Transverse colon (tissue), 4 donors: ENCODE data around the gene REC8. TPM values are rescaled to one million over a fixed set of nuclear protein-coding genes. Genes with fewer than 3 reads are reported as not detected.

Source experiments
- DNase-seq: peaks from one replicate; pipeline ENCODE4 v3.0.0-alpha.2; 2019
- H3K27ac ChIP-seq, 4 donors: fragments of 200-600 bp; sonication (generic); 2 replicates each; pipeline ENCODE4 v1.5.1; 2016 to 2018; ENCODE audit warnings: inconsistent platforms in 4 of 4
- H3K27me3 ChIP-seq: fragments of 200-600 bp; sonication (generic); 2 replicates; pipeline ENCODE4 v1.5.1; 2017; ENCODE audit warnings: inconsistent platforms
- H3K36me3 ChIP-seq, 4 donors: fragments of 200-600 bp; sonication (generic); 2 replicates each; pipeline ENCODE4 v1.5.1; 2017 to 2019; ENCODE audit warnings: inconsistent platforms in 4 of 4
- H3K4me1 ChIP-seq, 4 donors: fragments of 200-600 bp; sonication (generic); 2 replicates each; pipeline ENCODE4 v1.5.1; 2017 to 2020; ENCODE audit warnings: inconsistent platforms in 4 of 4
- H3K4me3 ChIP-seq, 4 donors: fragments of 200-600 bp; sonication (generic); 1 replicate in 1 of 4; 2 replicates in 3 of 4; pipeline versions ENCODE4 v1.5.1 to v1.6.1; 2017 to 2019; ENCODE audit warnings: inconsistent platforms in 4 of 4
- H3K9me3 ChIP-seq, 2 donors: fragments of 200-600 bp; sonication (generic); 2 replicates each; pipeline ENCODE4 v1.5.1; 2017 to 2019; ENCODE audit warnings: inconsistent platforms in 2 of 2
- CTCF ChIP-seq, 5 experiments: fragments of 200-600 bp in 3 of 5; fragments of 450-650 bp in 2 of 5; sonication (generic) in 3 of 5; IDR thresholded peaks; 1 replicate in 2 of 5; 2 replicates in 3 of 5; pipeline ENCODE4 v1.5.1; 2016 to 2017; ENCODE audit warnings: antibody characterized with exemption in 5 of 5, inconsistent platforms in 3 of 5, mild to moderate bottlenecking in 2 of 5, moderate library complexity in 1 of 5
- EP300 ChIP-seq: sonication (generic); formaldehyde crosslinking; IDR thresholded peaks from one replicate; pipeline ENCODE4 v1.6.1; 2017; ENCODE audit warnings: antibody characterized with exemption, low read depth
- POLR2A ChIP-seq: fragments of 450-650 bp; IDR thresholded peaks from one replicate; pipeline ENCODE4 v1.6.1; 2016; ENCODE audit warnings: antibody characterized with exemption, mild to moderate bottlenecking, moderate library complexity
- POLR2AphosphoS5 ChIP-seq, 3 donors: sonication (generic); formaldehyde crosslinking; IDR thresholded peaks; one replicate each; pipeline ENCODE4 v1.6.1; 2016; ENCODE audit warnings: antibody characterized with exemption in 3 of 3
- WGBS, 2 donors: methylation state at CpG; one replicate each; pipeline ENCODE4 v1.1.5; 2018; ENCODE audit warnings: low coverage in 1 of 2; 5-methylcytosine and 5-hydroxymethylcytosine counted together
- in situ Hi-C, 4 donors: fragments of 200-750 bp; cut with MboI; loops; one replicate each; pipeline versions ENCODE4 v1.15.0 to v1.15.1; 2017; ENCODE audit warnings: low sequenced_read_pairs in 3 of 4, low pct_ligation_motif_present in 1 of 4, low pct_unique_long_range_greater_than_20kb in 1 of 4
- intact Hi-C: fragments of 100-400 bp; cut with DNase I; formaldehyde crosslinking; loops from one replicate; pipeline ENCODE4 v1.15.1; 2023; ENCODE audit warnings: low total_unique reads
- total RNA-seq, 4 donors: library from RNA; depleted of rRNA; stranded (reverse); fragments of >200 nt; gene quantifications; one replicate each; pipeline ENCODE4 v1.1.0, GENCODE V29; 2016

Gene REC8
- total RNA-seq, 4 donors from 2014 or later, result 11.3 to 112 (median 31.2) TPM

- in situ Hi-C loops, result no loop called here
- Histone ChIP-seq H3K27ac (peak overlapping the region; percentile 91 to 95 (median 94)), H3K9me3 (no peaks in the 10 kb centered on the region), H3K27me3 (no peaks in the 10 kb centered on the region), H3K36me3 (peaks cover 0 to 58% (median 21%) of the 10 kb centered on the region in 4 donors), H3K4me1 (peaks cover 22 to 32% (median 24%) of the 10 kb centered on the region in 4 donors), H3K4me3 (peak overlapping the region; percentile 36 to 78 (median 64))
- DNase-seq, result no peak
- WGBS, 2 donors, result 39 to 50% methylated on average over 2 to 8 of the region's 8 CpGs
- intact Hi-C loops, result no loop called here
- TF ChIP-seq POLR2A (no peak), POLR2AphosphoS5 (IDR thresholded peaks at IDR 0.05) (no peak), EP300 (no peak), CTCF (IDR thresholded peaks at IDR 0.05) (no peak)
Observed at GRCh38 chr14:24162093-24162492, 9.8 kb upstream of the REC8 start.

- intact Hi-C loops, result no loop called here
- TF ChIP-seq POLR2A (no peak), CTCF (IDR thresholded peaks at IDR 0.05) (no peak), POLR2AphosphoS5 (IDR thresholded peaks at IDR 0.05) (no peak), EP300 (no peak)
- Histone ChIP-seq H3K27ac (no peak overlapping the region), H3K9me3 (no peaks in the 10 kb centered on the region), H3K4me3 (no peak overlapping the region), H3K27me3 (no peaks in the 10 kb centered on the region), H3K36me3 (peaks cover 0 to 50% (median 15%) of the 10 kb centered on the region in 4 donors), H3K4me1 (peaks cover 22 to 32% (median 24%) of the 10 kb centered on the region in 4 donors)
- in situ Hi-C loops, result no loop called here
- 89% methylated on average over 14 of the region's 14 CpGs; no CpG with 5 or more reads in 1 of the 2 donors for WGBS, 2 donors
- no peak for DNase-seq
Observed at GRCh38 chr14:24164518-24164991, 7.3 kb upstream of the REC8 start.

GRCh38 chr14:24165785-24166184, 6.1 kb upstream of the REC8 start:
- no peak overlapping the region for H3K4me3 ChIP-seq
- H3K4me1 ChIP-seq, result peaks cover 18 to 26% (median 21%) of the 10 kb centered on the region in 4 donors
- no peak for DNase-seq
- intact Hi-C loops (no loop called here), in situ Hi-C loops (no loop called here)
- no peaks in the 10 kb centered on the region for H3K27me3 ChIP-seq
- no peak overlapping the region for H3K27ac ChIP-seq
- no peaks in the 10 kb centered on the region for H3K9me3 ChIP-seq
- H3K36me3 ChIP-seq, result peaks cover 0 to 47% (median 15%) of the 10 kb centered on the region in 4 donors
- TF ChIP-seq CTCF (IDR thresholded peaks at IDR 0.05), result no peak
- TF ChIP-seq POLR2AphosphoS5 (IDR thresholded peaks at IDR 0.05), result no peak
- no peak for TF ChIP-seq EP300
- no peak for TF ChIP-seq POLR2A
- WGBS, 2 donors, result 98 to 100% methylated on average over 4 to 5 of the region's 5 CpGs

GRCh38 chr14:24167469-24168114, 4.3 kb upstream of the REC8 start:
- no peaks in the 10 kb centered on the region for H3K27me3 ChIP-seq

More at GRCh38 chr14:24167469-24168114, 4.3 kb upstream of the REC8 start:
- Histone ChIP-seq H3K4me3 (no peak overlapping the region), H3K9me3 (no peaks in the 10 kb centered on the region), H3K4me1 (peaks cover 12 to 19% (median 13%) of the 10 kb centered on the region in 4 donors), H3K27ac (no peak overlapping the region), H3K36me3 (peaks cover 0 to 47% (median 15%) of the 10 kb centered on the region in 4 donors)
- 86 to 95% methylated on average over 2 to 3 of the region's 3 CpGs for WGBS, 2 donors
- intact Hi-C loops, result no loop called here
- in situ Hi-C loops, result no loop called here
- no peak for DNase-seq
- TF ChIP-seq EP300 (no peak), POLR2A (no peak), CTCF (IDR thresholded peaks at IDR 0.05) (no peak), POLR2AphosphoS5 (IDR thresholded peaks at IDR 0.05) (no peak)
